Stomach (tissue), 4 donors: ENCODE measurements around the gene JAKMIP2.

ENCODE experiments used
- CTCF ChIP-seq, 7 experiments: fragments of 450-650 bp in 4 of 7; fragments of 200-600 bp in 3 of 7; sonication (generic) in 3 of 7; IDR thresholded peaks; one replicate each; pipeline ENCODE4 v1.5.1; 2016 to 2019; ENCODE audit warnings: antibody characterized with exemption in 7 of 7, control low read depth in 2 of 7, mild to moderate bottlenecking in 1 of 7
- POLR2A ChIP-seq, 4 donors: fragments of 450-650 bp; IDR thresholded peaks; one replicate each; pipeline ENCODE4 v1.6.1; 2016; ENCODE audit warnings: antibody characterized with exemption in 4 of 4, control low read depth in 2 of 4, mild to moderate bottlenecking in 1 of 4, moderate library complexity in 1 of 4

DNA sequence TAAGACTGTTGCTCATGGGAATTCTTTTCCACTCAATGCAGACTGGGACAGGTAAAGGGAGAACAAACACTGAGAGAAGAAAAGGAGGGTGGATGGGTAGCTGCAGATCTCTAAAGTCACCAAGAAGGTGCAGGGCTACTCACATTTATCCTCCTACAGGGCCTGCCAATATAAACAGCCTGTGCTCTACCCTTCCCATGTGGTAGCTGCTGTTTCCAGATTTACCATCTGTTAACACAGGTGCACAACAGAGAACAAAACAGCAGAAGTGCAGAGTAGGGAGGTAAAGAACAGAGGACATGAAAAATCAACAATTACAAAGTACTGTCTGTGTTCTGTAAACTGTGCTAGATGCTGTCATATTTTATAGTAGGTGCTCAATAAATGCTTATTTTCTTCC, 26.0 kb downstream of the JAKMIP2 start:
- TF ChIP-seq CTCF (IDR thresholded peaks at IDR 0.05): no peak
- TF ChIP-seq POLR2A (IDR thresholded peaks at IDR 0.05): no peak
